Measurements from ENCODE around the gene LRP8. TPM values are rescaled to one million over a fixed set of nuclear protein-coding genes. Genes with fewer than 3 reads are reported as not detected.

Gene LRP8
- total RNA-seq, 4 donors from 2014 or later: 0.36 to 4.2 (median 1.4) TPM

- ATAC-seq: no peak
- Histone ChIP-seq H3K4me3 (no peak overlapping the region), H3K27me3 (no peaks in the 10 kb centered on the region), H3K36me3 (no peaks in the 10 kb centered on the region), H3K27ac (no peak overlapping the region), H3K4me1 (no peaks in the 10 kb centered on the region), H3K9me3 (no peaks in the 10 kb centered on the region)
- TF ChIP-seq POLR2A (IDR thresholded peaks at IDR 0.05) (no peak), CTCF (IDR thresholded peaks at IDR 0.05 in 4 of 5, conservative IDR thresholded peaks at IDR 0.05 in 1 of 5) (no peak)
- intact Hi-C loops (cut with DNase I; ENCODE audit: low total_unique reads) (no loop called here), in situ Hi-C loops (cut with MboI; ENCODE audit: low sequenced_read_pairs in 4 of 4) (loop anchor here in 3 of 4 donors (5.0 kb wide), 1 partner anchor 115 kb away; no protein-coding TSS in a partner anchor)
- no peak for DNase-seq
Observed at GRCh38 chr1:53277326-53277725, 50.5 kb downstream of the LRP8 start.

- DNase-seq: no peak
- Histone ChIP-seq H3K9me3 (no peaks in the 10 kb centered on the region), H3K36me3 (no peaks in the 10 kb centered on the region), H3K27me3 (no peaks in the 10 kb centered on the region), H3K4me1 (no peaks in the 10 kb centered on the region), H3K4me3 (no peak overlapping the region), H3K27ac (no peak overlapping the region)
- no peak for ATAC-seq
- in situ Hi-C loops (cut with MboI; ENCODE audit: low sequenced_read_pairs in 4 of 4) (loop anchor here in 3 of 4 donors (5.0 kb wide), 1 partner anchor 115 kb away; no protein-coding TSS in a partner anchor), intact Hi-C loops (cut with DNase I; ENCODE audit: low total_unique reads) (no loop called here)
- no peak for TF ChIP-seq POLR2A (IDR thresholded peaks at IDR 0.05)
- no peak for TF ChIP-seq CTCF (IDR thresholded peaks at IDR 0.05 in 4 of 5, conservative IDR thresholded peaks at IDR 0.05 in 1 of 5)
Observed at GRCh38 chr1:53276902-53277281, 51.0 kb downstream of the LRP8 start.

GRCh38 chr1:53276153-53276901 lies 51.5 kb downstream of the LRP8 start:
- Histone ChIP-seq H3K27me3 (no peaks in the 10 kb centered on the region), H3K36me3 (no peaks in the 10 kb centered on the region), H3K4me3 (no peak overlapping the region), H3K9me3 (no peaks in the 10 kb centered on the region), H3K27ac (no peak overlapping the region), H3K4me1 (no peaks in the 10 kb centered on the region)
- intact Hi-C loops (cut with DNase I; ENCODE audit: low total_unique reads) (no loop called here), in situ Hi-C loops (cut with MboI; ENCODE audit: low sequenced_read_pairs in 4 of 4) (loop anchor here in 3 of 4 donors (5.0 kb wide), 1 partner anchor 116 kb away; no protein-coding TSS in a partner anchor)
- no peak for TF ChIP-seq CTCF (IDR thresholded peaks at IDR 0.05 in 4 of 5, conservative IDR thresholded peaks at IDR 0.05 in 1 of 5)
- TF ChIP-seq POLR2A (IDR thresholded peaks at IDR 0.05): no peak
- ATAC-seq: no peak
- DNase-seq: no peak

GRCh38 chr1:53275566-53275965 lies 52.3 kb downstream of the LRP8 start:
- no peak overlapping the region for H3K27ac ChIP-seq
- ATAC-seq: no peak
- no peak overlapping the region for H3K4me3 ChIP-seq
- in situ Hi-C loops (cut with MboI; ENCODE audit: low sequenced_read_pairs in 4 of 4) (loop anchor here in 3 of 4 donors (5.0 kb wide), 1 partner anchor 117 kb away; no protein-coding TSS in a partner anchor), intact Hi-C loops (cut with DNase I; ENCODE audit: low total_unique reads) (no loop called here)
- H3K27me3 ChIP-seq: no peaks in the 10 kb centered on the region
- H3K9me3 ChIP-seq: no peaks in the 10 kb centered on the region
- TF ChIP-seq POLR2A (IDR thresholded peaks at IDR 0.05) (no peak), CTCF (IDR thresholded peaks at IDR 0.05 in 4 of 5, conservative IDR thresholded peaks at IDR 0.05 in 1 of 5) (no peak)
- H3K4me1 ChIP-seq: no peaks in the 10 kb centered on the region
- no peak for DNase-seq
- H3K36me3 ChIP-seq: no peaks in the 10 kb centered on the region
